Stomach (tissue), 9 donors: ENCODE data around the gene ENAM. TPM values are rescaled to one million over a fixed set of nuclear protein-coding genes. Genes with fewer than 3 reads are reported as not detected.

Source experiments
- DNase-seq, 2 donors: peaks; one replicate each; pipeline versions ENCODE4 v3.0.0 to v3.0.0-alpha.2; 2013 to 2019
- H3K27ac ChIP-seq, 5 donors: fragments of 200-600 bp in 4 of 5; sonication (generic) in 4 of 5; one replicate each; pipeline ENCODE4 v1.5.1; 2013 to 2019; ENCODE audit warnings: mild to moderate bottlenecking in 1 of 5, moderate library complexity in 1 of 5
- H3K27me3 ChIP-seq, 3 donors: fragments of 200-600 bp; sonication (generic); one replicate each; pipeline ENCODE4 v1.5.1; 2017 to 2019; ENCODE audit warnings: mixed run types in 1 of 3
- H3K36me3 ChIP-seq, 4 donors: fragments of 200-600 bp; sonication (generic); 1 replicate in 3 of 4; 2 replicates in 1 of 4; pipeline ENCODE4 v1.5.1; 2016 to 2019
- H3K4me1 ChIP-seq, 4 donors: fragments of 200-600 bp; sonication (generic); one replicate each; pipeline ENCODE4 v1.5.1; 2016 to 2019
- H3K4me3 ChIP-seq, 4 donors: fragments of 200-600 bp; sonication (generic) in 3 of 4; one replicate each; pipeline ENCODE4 v1.5.1; 2016 to 2019; ENCODE audit warnings: mild to moderate bottlenecking in 1 of 4
- H3K9me3 ChIP-seq, 4 donors: fragments of 200-600 bp; sonication (generic); one replicate each; pipeline ENCODE4 v1.5.1; 2016 to 2019
- EP300 ChIP-seq: sonication (generic); formaldehyde crosslinking; IDR thresholded peaks from one replicate; pipeline ENCODE4 v1.6.1; 2017; ENCODE audit warnings: antibody characterized with exemption
- POLR2A ChIP-seq, 4 donors: fragments of 450-650 bp; IDR thresholded peaks; one replicate each; pipeline ENCODE4 v1.6.1; 2016; ENCODE audit warnings: antibody characterized with exemption in 4 of 4, control low read depth in 2 of 4, mild to moderate bottlenecking in 1 of 4, moderate library complexity in 1 of 4
- POLR2AphosphoS5 ChIP-seq, 3 donors: sonication (generic); formaldehyde crosslinking; IDR thresholded peaks; one replicate each; pipeline ENCODE4 v1.6.1; 2016; ENCODE audit warnings: antibody characterized with exemption in 3 of 3
- WGBS, 5 donors: extraction: QIAGEN DNeasy Blood & Tissue Kit in 3 of 5; methylation state at CpG; one replicate each; pipeline versions ENCODE4 v1.1.5 to v1.1.7; 2013 to 2018; 5-methylcytosine and 5-hydroxymethylcytosine counted together
- intact Hi-C: fragments of 100-400 bp; cut with DNase I; formaldehyde crosslinking; loops from one replicate; pipeline ENCODE4 v1.15.1; 2023; ENCODE audit warnings: low total_unique reads
- polyA plus RNA-seq, 3 donors: library from polyadenylated mRNA; stranded (reverse); fragments of 200-250 nt; gene quantifications; one replicate each; pipeline ENCODE4 v1.2.3, GENCODE V29; 2013
- total RNA-seq, 5 donors: library from RNA; depleted of rRNA; stranded (reverse); fragments of >200 nt; gene quantifications; one replicate each; pipeline versions ENCODE4 v1.1.0 to v1.2.3, GENCODE V29; 2014 to 2016
- TF ChIP-seq, protein P1 (sequence below), 7 experiments: fragments of 450-650 bp in 4 of 7; fragments of 200-600 bp in 3 of 7; sonication (generic) in 3 of 7; IDR thresholded peaks; one replicate each; pipeline ENCODE4 v1.5.1; 2016 to 2019; ENCODE audit warnings: antibody characterized with exemption in 7 of 7, control low read depth in 2 of 7, mild to moderate bottlenecking in 1 of 7
- donor health status: healthy with polysubstance abuse.
- donor health status: Bipolar disorder and iron deficiency.
- donor health status: healthy.

ENAM gene
- total and polyA plus RNA-seq, 8 donors, result 0.14 to 1.7 (median 0.44) TPM; not detected in 2

- Histone ChIP-seq H3K4me3 (no peak overlapping the region), H3K27ac (no peak overlapping the region), H3K4me1 (no peaks in the 10 kb centered on the region), H3K27me3 (no peaks in the 10 kb centered on the region), H3K9me3 (no peaks in the 10 kb centered on the region), H3K36me3 (no peaks in the 10 kb centered on the region)
- no peak for DNase-seq
- no peak for TF ChIP-seq EP300
- intact Hi-C loops, result no loop called here
These were observed 45.6 kb downstream of the ENAM start for GRCh38 chr4:70674191-70674590.

DNA sequence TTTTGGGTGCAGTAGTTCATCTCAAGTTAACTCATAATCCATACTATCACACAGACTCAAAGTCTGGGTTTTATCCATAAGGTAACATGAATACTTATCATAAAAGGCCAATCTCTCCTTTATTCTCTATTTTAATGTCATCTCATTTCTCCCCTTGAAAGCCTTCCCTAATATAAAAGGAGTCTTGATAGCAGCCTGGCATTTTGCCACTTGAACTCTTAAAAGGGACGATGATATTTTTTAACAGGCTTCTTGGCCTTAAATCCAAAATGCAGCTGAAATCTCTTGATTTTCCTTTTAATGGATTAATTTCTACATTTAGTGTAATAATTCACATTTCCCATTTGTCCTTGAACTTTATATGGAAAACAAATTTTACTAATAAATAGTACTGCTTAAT is 46.2 kb downstream of the ENAM start:
- Histone ChIP-seq H3K4me1 (no peaks in the 10 kb centered on the region), H3K36me3 (no peaks in the 10 kb centered on the region), H3K9me3 (no peaks in the 10 kb centered on the region), H3K27ac (no peak overlapping the region), H3K4me3 (no peak overlapping the region), H3K27me3 (no peaks in the 10 kb centered on the region)
- TF ChIP-seq, protein P1, sequence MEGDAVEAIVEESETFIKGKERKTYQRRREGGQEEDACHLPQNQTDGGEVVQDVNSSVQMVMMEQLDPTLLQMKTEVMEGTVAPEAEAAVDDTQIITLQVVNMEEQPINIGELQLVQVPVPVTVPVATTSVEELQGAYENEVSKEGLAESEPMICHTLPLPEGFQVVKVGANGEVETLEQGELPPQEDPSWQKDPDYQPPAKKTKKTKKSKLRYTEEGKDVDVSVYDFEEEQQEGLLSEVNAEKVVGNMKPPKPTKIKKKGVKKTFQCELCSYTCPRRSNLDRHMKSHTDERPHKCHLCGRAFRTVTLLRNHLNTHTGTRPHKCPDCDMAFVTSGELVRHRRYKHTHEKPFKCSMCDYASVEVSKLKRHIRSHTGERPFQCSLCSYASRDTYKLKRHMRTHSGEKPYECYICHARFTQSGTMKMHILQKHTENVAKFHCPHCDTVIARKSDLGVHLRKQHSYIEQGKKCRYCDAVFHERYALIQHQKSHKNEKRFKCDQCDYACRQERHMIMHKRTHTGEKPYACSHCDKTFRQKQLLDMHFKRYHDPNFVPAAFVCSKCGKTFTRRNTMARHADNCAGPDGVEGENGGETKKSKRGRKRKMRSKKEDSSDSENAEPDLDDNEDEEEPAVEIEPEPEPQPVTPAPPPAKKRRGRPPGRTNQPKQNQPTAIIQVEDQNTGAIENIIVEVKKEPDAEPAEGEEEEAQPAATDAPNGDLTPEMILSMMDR (IDR thresholded peaks at IDR 0.05), result no peak
- no peak for TF ChIP-seq EP300
- TF ChIP-seq POLR2A (IDR thresholded peaks at IDR 0.05), result no peak
- TF ChIP-seq POLR2AphosphoS5 (IDR thresholded peaks at IDR 0.05), result no peak
- no peak for DNase-seq
- 28 to 56% (median 37%) methylated on average over 1 of the region's 1 CpG for WGBS, 5 donors
- intact Hi-C loops, result no loop called here

DNA sequence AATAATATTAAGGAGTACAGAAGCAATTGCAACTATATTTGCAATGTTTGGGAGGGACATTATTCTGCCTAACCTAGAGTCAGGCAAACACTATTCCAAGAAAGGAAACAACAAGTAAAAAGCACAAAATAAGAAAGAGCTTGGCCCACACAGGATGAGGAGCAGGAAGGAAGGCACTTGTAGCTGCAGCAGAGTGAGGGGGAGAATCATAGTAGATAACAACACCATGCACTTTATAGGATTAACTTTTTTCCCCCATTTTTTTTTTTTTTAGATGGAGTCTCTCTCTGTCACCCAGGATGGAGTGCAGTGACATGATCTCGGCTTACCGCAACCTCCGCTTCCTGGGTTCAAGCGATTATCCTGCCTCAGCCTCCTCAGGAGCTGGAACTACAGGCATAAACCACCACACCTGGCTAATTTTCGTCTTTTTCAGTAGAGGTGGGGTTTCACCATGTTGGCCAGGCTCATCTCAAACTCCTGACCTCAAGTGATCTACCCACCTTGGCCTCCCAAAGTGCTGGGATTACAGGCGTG is 48.1 kb downstream of the ENAM start:
- Histone ChIP-seq H3K9me3 (no peaks in the 10 kb centered on the region), H3K27ac (no peak overlapping the region), H3K36me3 (no peaks in the 10 kb centered on the region), H3K27me3 (no peaks in the 10 kb centered on the region), H3K4me1 (no peaks in the 10 kb centered on the region), H3K4me3 (no peak overlapping the region)
- WGBS, 5 donors, result 90 to 95% (median 93%) methylated on average over 6 of the region's 6 CpGs
- TF ChIP-seq, protein P1 (IDR thresholded peaks at IDR 0.05), result no peak
- intact Hi-C loops, result no loop called here
- no peak for DNase-seq

DNA sequence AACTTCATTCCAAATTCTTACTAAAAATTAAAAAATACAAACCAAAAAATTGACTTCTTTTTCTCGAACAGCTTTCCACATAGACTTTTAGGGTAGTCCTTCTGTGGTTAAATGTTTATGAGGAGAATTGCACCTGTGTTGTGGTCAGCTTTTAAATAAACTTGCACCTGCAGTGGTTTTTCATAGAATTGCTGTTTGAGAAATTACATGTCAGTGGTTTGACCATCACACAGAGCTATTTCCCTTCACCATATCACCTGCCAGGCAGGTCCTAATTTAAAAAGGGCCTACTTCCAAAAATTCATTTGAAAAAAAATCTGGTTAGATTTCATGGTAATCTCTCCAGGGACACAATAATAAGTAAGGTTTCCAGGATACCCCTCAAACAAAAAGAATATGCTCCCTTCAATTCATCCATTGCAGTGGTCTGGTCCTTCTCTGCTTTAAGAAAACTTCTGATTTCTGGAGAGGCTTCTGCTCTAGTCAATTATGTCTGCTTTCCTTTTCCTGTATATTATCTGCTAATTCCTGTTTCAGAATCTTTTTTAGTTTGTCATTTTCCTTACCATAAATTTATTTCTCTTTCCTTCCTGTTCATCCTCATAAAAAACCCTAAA is 49.9 kb downstream of the ENAM start:
- no peaks in the 10 kb centered on the region for H3K36me3 ChIP-seq
- H3K4me1 ChIP-seq, result no peaks in the 10 kb centered on the region
- H3K9me3 ChIP-seq, result no peaks in the 10 kb centered on the region
- H3K4me3 ChIP-seq, result no peak overlapping the region
- TF ChIP-seq POLR2A (IDR thresholded peaks at IDR 0.05) (no peak), EP300 (no peak), POLR2AphosphoS5 (IDR thresholded peaks at IDR 0.05) (no peak)
- TF ChIP-seq, protein P1 (IDR thresholded peaks at IDR 0.05), result no peak
- H3K27ac ChIP-seq, result no peak overlapping the region
- no peaks in the 10 kb centered on the region for H3K27me3 ChIP-seq
- DNase-seq, result no peak
- intact Hi-C loops, result no loop called here
- WGBS, 5 donors, result 69 to 94% (median 83%) methylated on average over 1 of the region's 1 CpG

GRCh38 chr4:70680934-70681333 is 52.4 kb downstream of the ENAM start:
- no peak for TF ChIP-seq POLR2A (IDR thresholded peaks at IDR 0.05)
- TF ChIP-seq EP300, result no peak
- TF ChIP-seq, protein P1 (IDR thresholded peaks at IDR 0.05), result no peak
- TF ChIP-seq POLR2AphosphoS5 (IDR thresholded peaks at IDR 0.05), result no peak
- Histone ChIP-seq H3K4me1 (no peaks in the 10 kb centered on the region), H3K9me3 (no peaks in the 10 kb centered on the region), H3K36me3 (no peaks in the 10 kb centered on the region), H3K4me3 (no peak overlapping the region), H3K27me3 (no peaks in the 10 kb centered on the region), H3K27ac (peak overlapping the region in 1 of 5 donors; percentile 16)
- peak in 1 of 2 donors; percentile 53 for DNase-seq
- intact Hi-C loops, result no loop called here
